Subcutaneous adipose tissue (tissue), 4 donors: ENCODE measurements around the gene ERC2. TPM values are rescaled to one million over a fixed set of nuclear protein-coding genes. Genes with fewer than 3 reads are reported as not detected.

ENCODE experiments used
- total RNA-seq, 4 donors: library from RNA; depleted of rRNA; stranded (reverse); fragments of >200 nt; gene quantifications; one replicate each; pipeline ENCODE4 v1.1.0, GENCODE V29; 2016
- TF ChIP-seq, protein P1 (sequence below): fragments of 450-650 bp; IDR thresholded peaks from one replicate; pipeline ENCODE4 v1.5.1; 2016; ENCODE audit warnings: low read depth, mild to moderate bottlenecking, control low read depth, antibody characterized with exemption, moderate library complexity

The ERC2 gene
- total RNA-seq, 4 donors from 2014 or later: 1.1 TPM; not detected in 3

DNA sequence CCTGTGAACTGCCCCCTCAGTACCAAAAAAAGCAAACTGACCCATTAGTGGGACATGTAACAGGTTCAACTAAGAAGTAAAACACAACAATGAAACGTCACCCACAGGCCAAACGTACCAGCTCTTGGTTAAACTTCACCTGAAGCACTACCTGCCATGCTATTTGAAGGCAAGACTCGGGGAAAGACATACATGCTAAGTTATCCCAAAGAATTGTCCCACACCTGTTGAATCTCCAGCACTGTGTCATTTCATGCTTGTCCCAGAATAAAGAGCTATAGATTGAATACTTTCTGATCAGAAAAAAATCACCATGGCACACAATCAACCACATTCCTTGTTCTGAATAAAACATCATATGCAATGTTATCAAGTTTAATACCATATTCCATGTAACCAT is 785.8 kb downstream of the ERC2 start:
- TF ChIP-seq, protein P1, sequence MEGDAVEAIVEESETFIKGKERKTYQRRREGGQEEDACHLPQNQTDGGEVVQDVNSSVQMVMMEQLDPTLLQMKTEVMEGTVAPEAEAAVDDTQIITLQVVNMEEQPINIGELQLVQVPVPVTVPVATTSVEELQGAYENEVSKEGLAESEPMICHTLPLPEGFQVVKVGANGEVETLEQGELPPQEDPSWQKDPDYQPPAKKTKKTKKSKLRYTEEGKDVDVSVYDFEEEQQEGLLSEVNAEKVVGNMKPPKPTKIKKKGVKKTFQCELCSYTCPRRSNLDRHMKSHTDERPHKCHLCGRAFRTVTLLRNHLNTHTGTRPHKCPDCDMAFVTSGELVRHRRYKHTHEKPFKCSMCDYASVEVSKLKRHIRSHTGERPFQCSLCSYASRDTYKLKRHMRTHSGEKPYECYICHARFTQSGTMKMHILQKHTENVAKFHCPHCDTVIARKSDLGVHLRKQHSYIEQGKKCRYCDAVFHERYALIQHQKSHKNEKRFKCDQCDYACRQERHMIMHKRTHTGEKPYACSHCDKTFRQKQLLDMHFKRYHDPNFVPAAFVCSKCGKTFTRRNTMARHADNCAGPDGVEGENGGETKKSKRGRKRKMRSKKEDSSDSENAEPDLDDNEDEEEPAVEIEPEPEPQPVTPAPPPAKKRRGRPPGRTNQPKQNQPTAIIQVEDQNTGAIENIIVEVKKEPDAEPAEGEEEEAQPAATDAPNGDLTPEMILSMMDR: no peak

DNA sequence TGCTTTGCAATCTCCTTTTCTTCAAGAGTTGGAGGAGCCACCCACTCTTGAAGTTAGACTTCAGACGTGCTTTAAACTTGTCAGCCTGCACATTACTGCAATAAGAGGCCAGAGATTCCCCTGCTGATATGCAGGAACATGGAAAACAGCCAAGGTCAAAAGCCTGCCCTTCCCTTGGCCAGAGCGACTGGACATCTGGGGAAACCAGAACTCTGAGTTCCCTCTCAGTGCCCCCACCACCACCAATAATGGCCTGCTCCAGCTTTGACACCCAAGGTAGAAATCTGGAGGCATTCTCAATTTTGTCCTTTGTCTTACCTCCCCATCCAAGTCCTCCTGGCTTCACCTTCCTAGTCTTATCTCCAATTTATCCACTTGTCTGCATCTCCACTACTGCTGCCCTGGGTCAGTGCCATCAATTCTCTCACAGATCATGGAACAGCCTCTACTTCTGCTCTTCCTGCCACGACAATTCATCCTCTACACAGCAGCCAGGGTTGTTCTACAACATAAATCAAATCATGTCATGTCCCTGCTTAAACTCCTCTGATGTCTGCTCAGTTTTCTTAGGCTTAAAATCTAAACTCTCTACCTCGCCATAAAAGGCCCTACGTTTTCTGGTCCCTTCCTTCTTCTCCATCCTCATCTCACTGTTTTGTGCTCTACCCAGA is 789.6 kb downstream of the ERC2 start:
- TF ChIP-seq, protein P1: no peak

DNA sequence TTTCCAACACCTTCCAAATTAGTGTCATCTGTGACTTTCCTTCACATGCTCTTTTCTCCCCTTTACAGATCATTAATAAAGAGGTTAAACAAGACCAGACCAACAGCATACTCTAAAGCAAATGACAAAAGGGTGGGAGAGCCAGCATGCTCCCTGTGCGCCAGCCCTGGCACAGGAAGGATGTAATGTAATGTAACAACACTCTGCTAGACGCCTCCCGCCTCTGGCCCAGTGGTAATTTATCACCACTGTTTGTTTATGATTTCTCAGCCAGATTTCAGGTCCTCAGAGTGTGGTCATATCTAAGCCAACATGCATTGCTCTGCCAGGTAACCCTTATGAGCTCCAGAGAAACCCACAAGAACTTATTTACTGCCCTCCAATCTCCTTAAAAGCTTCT is 791.6 kb downstream of the ERC2 start:
- TF ChIP-seq, protein P1: no peak

DNA sequence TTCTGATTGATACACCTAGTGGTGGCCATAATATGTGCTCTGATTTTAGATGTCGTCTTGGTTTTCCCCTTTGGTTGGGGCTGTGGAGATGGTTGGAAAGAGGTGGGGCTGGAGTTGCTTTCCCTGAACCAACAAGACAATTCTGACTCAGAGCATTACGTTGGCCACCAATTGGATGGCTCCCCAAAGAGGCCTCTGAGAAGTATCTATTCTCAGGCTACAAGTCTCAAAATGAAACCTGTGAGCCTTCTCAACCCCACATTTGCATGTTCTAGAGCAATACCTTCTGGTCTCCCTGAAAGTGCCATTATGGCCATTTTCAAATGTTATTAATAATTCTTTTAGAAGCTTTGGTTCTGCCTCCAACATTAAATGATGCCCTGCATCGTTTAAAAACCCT is 792.8 kb downstream of the ERC2 start:
- TF ChIP-seq, protein P1: no peak

DNA sequence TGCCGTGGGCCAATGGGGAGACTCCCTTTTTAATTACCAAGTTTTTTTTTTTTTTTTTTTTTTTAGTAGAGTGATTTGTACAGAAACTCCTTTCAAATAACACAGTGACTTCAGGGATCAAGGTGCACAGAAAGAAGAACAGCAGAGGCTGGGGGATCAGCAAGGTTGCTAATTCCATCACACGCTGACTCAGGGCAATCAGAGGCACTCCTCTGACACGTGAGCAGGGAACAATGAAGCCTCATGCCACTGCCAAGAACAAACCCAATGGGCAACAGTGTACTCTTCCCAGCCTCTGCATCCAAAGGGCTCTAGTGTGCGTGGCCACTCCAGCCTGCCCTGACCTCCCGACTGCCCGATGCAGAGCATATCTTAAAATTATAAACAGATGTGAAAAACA is 794.5 kb downstream of the ERC2 start:
- TF ChIP-seq, protein P1: no peak

DNA sequence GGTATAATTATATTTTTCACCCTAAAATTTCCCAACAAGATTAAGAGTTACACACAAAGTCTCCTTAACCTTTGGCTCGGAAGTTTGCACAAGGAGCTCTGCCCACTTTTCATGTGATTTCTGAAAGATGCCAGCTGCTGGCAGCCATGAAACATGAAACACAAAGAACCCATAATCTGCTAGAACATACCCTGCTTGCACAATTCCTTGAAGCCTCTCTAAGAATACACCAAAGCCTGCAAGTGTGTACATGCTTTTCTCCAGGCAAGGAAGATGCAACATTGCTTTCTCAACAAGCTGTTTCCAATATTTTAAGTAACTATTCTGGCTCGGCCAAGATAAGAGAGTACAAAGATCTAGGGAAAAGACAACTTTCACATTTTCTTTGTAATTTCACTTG is 799.1 kb downstream of the ERC2 start:
- TF ChIP-seq, protein P1: no peak

DNA sequence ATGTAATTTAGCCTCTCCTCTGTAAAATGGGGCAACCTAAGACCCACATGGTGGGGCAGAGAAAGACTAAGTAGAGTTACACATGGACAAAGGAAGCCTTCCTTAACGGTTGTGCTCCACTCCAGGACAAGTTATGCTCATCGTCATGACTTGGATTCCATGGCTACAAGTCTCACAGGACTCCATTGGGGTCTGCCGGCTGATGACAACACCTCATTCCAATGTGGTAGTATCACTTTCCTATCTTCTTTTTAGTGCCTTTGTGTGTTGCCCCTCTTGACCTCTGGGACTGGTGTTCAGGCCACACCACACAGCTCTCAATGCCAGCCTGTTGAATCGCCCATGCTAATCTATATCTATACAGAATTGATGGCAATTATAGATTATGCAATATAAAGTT is 799.9 kb downstream of the ERC2 start:
- TF ChIP-seq, protein P1: no peak
